Measurements from ENCODE around the gene NRF1.

Gene NRF1

DNA sequence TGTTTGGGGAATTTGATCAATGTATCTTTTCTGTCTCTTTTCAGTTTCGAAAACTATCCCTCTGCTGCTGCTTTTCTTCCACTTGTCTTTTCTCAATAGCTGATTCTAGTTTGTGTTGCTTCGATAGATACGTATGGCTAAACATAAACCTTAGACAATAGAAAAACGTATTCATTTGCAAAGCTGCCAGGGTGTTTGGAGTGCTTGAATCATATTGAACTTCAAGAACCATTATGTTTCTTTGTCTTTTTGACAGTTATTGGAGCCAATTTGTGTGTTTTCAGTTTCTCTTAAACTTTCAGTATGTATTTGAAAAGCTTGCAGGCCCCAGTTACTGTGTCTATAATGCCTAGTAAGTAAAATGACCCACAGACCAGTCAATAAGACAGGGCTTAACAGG lies 25.1 kb downstream of the NRF1 start:
- no peak overlapping the region for H3K4me3 ChIP-seq (ENCODE audit: low read depth, low read length)
- no peak for DNase-seq (ENCODE audit: low read depth)
- TF ChIP-seq CTCF (IDR thresholded peaks at IDR 0.05; ENCODE audit: low read depth, low read length, missing control alignments): no peak

DNA sequence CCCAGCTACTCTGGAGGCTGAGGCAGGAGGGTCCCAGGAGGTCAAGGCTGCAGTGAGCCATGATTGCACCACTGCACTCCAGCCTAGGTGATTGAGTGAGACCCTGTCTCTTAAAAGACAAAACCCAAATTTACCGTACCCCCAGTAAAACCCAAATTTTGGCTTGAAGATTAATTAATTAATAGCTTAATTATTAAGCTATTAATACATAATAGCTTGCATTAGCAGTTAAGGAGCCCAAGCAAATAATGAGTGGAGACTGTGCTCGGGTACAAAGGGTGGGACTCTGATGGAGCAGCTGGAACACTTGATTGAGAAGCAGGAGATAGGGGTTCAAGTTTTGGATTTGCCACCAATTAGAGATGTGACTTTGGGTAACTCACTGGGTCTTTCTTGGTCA lies 28.9 kb downstream of the NRF1 start:
- DNase-seq (ENCODE audit: low read depth): no peak
- no peak overlapping the region for H3K4me3 ChIP-seq (ENCODE audit: low read depth, low read length)
- no peak for TF ChIP-seq CTCF (IDR thresholded peaks at IDR 0.05; ENCODE audit: low read depth, low read length, missing control alignments)

GRCh38 chr7:129642871-129643549 lies 31.5 kb downstream of the NRF1 start:
- no peak for DNase-seq (ENCODE audit: low read depth)
- no peak overlapping the region for H3K4me3 ChIP-seq (ENCODE audit: low read depth, low read length)
- TF ChIP-seq CTCF (IDR thresholded peaks at IDR 0.05; ENCODE audit: low read depth, low read length, missing control alignments): no peak

DNA sequence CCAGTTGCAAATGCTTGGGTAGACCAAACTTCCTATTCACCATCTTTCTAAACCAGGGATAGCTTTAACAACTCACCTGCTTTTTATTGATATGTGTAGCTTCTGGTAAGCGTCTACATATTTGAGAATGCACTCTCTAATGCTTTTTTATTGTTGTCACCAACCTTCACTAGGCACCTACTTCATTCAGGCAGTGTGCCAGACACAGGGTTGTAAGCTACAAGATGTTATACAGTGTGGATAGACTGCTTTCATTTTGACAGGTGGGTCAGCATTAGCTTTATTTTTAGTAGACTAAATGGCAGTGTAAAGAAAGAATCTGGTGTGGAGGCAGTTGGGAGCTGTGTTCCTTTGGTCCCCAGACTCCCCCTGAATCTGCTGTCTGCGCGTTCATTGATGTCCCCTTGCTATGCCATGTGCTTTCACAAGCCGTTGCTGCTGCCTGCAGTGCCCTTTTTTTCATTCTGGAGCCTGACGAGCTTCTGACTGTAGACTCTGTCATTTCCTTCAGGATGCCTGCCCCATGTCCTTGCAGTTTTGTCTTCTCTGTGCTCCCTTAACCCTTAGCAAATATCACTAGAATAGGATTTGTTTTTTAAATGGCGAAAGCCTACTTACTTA lies 32.1 kb downstream of the NRF1 start:
- no peak for TF ChIP-seq CTCF (IDR thresholded peaks at IDR 0.05; ENCODE audit: low read depth, low read length, missing control alignments)
- H3K4me3 ChIP-seq (ENCODE audit: low read depth, low read length): no peak overlapping the region
- DNase-seq (ENCODE audit: low read depth): no peak

DNA sequence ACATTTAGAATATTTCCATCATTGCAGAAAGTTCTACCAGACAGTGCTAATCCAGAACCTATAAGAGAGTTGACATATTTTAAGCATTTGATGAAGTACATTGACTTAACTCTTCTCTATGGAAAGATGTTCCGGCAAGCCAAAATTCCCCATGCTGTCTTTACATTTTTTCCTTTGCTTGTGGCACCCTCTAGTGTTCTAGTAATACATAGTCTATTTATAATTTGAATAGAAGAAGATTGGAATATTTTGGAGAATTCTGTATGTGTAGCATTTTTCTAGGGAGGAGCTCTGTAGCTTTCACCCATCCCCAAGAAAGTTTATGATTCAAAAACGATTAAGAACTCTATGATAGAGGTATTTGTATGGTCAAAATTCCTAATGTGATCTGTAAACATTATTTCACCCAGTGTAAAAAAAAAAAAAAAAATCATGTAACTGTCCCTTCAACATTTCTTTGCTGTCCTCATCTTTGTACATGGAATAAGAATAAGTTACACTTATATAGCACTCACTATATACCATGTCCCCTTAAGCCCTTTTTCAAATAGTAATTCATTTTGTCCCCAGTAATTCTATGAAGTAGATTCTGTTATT lies 33.2 kb downstream of the NRF1 start:
- H3K4me3 ChIP-seq (ENCODE audit: low read depth, low read length): no peak overlapping the region
- peak; percentile 30 for TF ChIP-seq CTCF (IDR thresholded peaks at IDR 0.05; ENCODE audit: low read depth, low read length, missing control alignments)
- DNase-seq (ENCODE audit: low read depth): no peak

- no peak for TF ChIP-seq CTCF (IDR thresholded peaks at IDR 0.05; ENCODE audit: low read depth, low read length, missing control alignments)
- no peak overlapping the region for H3K4me3 ChIP-seq (ENCODE audit: low read depth, low read length)
- no peak for DNase-seq (ENCODE audit: low read depth)
These were observed 35.0 kb downstream of the NRF1 start for GRCh38 chr7:129646369-129647021.

Data from GM12864 (cell line).